ENCODE measurements around the gene HDAC7. TPM values are rescaled to one million over a fixed set of nuclear protein-coding genes. Genes with fewer than 3 reads are reported as not detected.

The HDAC7 gene
- total and polyA plus RNA-seq, 2 experiments from 2014 or later: 41.3 to 60.1 TPM

GRCh38 chr12:47789712-47790489 is 29.8 kb downstream of the HDAC7 start:
- Histone ChIP-seq H3K27me3 (ENCODE audit: insufficient read depth) (no peaks in the 10 kb centered on the region), H3K36me3 (ENCODE audit: insufficient read depth) (peaks cover 20% of the 10 kb centered on the region), H3K79me2 (replicated peaks; ENCODE audit: insufficient read depth) (no peaks in the 10 kb centered on the region), H3K27ac (ENCODE audit: low read depth) (no peak overlapping the region), H3K4me1 (ENCODE audit: insufficient read depth) (no peaks in the 10 kb centered on the region), H3K4me2 (no peak overlapping the region), H2AFZ (no peak overlapping the region), H4K20me1 (replicated peaks; ENCODE audit: insufficient read depth) (peaks cover 6% of the 10 kb centered on the region; the same call in 1 of the 2 replicates), H3F3A (replicated peaks; ENCODE audit: low read depth) (no peaks in the 10 kb centered on the region), H3K9me2 (ENCODE audit: insufficient read depth) (no peaks in the 10 kb centered on the region), H3K4me3 (no peak overlapping the region)
- Mint-ChIP-seq H3K27ac (no peak overlapping the region), H3K27me3 (ENCODE audit: insufficient read depth, low read depth, poor library complexity) (peaks cover 11% of the 10 kb centered on the region), H3K36me3 (ENCODE audit: low read depth) (peaks cover 83% of the 10 kb centered on the region), H3K9me3 (no peaks in the 10 kb centered on the region; the same call in 2 of the 3 replicates), H3K4me3 (no peak overlapping the region), H3K4me1 (no peaks in the 10 kb centered on the region; the same call in 2 of the 3 replicates)
- DNase-seq (ENCODE audit: low spot score) (no peak), ATAC-seq (no peak)
- TF ChIP-seq EZH2 (IDR thresholded peaks at IDR 0.05; ENCODE audit: low read depth, unreplicated experiment): no peak
- TF ChIP-seq ETS1 (IDR thresholded peaks at IDR 0.05): no peak
- no peak for TF ChIP-seq POLR2AphosphoS5 (IDR thresholded peaks at IDR 0.05; ENCODE audit: low read depth)
- TF ChIP-seq CTCF (conservative IDR thresholded peaks at IDR 0.05; ENCODE audit: low read depth in 2 of 2): no peak
- TF ChIP-seq EZH2phosphoT487 (IDR thresholded peaks at IDR 0.05; ENCODE audit: unreplicated experiment): no peak
- no peak for TF ChIP-seq JUNB (IDR thresholded peaks at IDR 0.05; ENCODE audit: unreplicated experiment)
- TF ChIP-seq ZNF331 (CRISPR knock-in tag; IDR thresholded peaks at IDR 0.05; ENCODE audit: low read depth): no peak
- no peak for TF ChIP-seq STAT1 (IDR thresholded peaks at IDR 0.05; ENCODE audit: unreplicated experiment)
- no peak for TF ChIP-seq ZNF462 (CRISPR knock-in tag; IDR thresholded peaks at IDR 0.05)
- no peak for TF ChIP-seq REST (IDR thresholded peaks at IDR 0.05; ENCODE audit: unreplicated experiment)
- no peak for TF ChIP-seq ZNF114 (CRISPR knock-in tag; IDR thresholded peaks at IDR 0.05)
- TF ChIP-seq NANOG (IDR thresholded peaks at IDR 0.05; ENCODE audit: borderline replicate concordance): no peak
- TF ChIP-seq CREB1 (CRISPR knock-in tag; IDR thresholded peaks at IDR 0.05; ENCODE audit: low read depth): no peak

All from GM23338 (cell line).